ENCODE data around the gene ABCG2.

ABCG2 gene

DNA sequence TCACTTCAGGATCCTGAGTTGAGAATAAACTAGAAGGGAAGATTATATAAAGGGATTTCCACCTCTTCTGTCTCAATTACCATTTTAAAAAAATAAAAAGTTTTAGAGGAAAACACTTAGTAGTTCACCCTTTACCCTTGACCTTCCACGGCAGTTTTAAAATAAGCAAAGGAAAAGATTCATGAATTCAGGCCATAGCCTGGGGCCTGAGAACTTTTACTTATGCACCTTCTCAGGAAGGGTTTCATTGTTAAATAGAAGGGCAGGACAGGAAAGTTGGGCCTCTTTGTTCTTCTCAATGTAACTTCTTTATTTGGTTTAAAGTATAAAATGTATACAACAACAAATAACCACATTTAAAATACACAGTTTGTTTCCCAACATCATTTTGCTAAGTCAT lies 96.1 kb downstream of the ABCG2 start:
- DNase-seq = no peak

- no peak for DNase-seq
These were observed 98.0 kb downstream of the ABCG2 start for GRCh38 chr4:88060431-88060830.

GRCh38 chr4:88059766-88060165 lies 98.7 kb downstream of the ABCG2 start:
- no peak for DNase-seq

DNA sequence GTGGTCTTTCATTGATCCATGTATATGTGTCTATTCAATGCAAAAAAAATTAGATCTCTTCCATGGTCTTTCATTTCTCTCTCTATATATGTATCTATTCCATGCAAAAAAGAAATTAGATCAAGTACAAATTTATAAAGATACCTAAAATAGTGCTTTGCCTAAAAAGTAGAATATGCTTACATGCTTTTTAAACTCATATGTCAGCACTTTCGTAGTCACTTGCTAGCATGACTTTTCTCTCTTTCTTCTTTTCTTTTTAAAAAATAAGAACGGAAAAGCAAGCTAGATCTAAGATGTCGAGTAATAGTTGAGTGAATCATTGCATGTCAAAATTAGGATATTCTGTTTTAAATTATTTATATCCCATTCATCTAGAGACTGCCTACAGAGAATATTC lies 100.1 kb downstream of the ABCG2 start:
- no peak for DNase-seq

- no peak for DNase-seq
These were observed 103.5 kb downstream of the ABCG2 start for GRCh38 chr4:88054901-88055300.

DNA sequence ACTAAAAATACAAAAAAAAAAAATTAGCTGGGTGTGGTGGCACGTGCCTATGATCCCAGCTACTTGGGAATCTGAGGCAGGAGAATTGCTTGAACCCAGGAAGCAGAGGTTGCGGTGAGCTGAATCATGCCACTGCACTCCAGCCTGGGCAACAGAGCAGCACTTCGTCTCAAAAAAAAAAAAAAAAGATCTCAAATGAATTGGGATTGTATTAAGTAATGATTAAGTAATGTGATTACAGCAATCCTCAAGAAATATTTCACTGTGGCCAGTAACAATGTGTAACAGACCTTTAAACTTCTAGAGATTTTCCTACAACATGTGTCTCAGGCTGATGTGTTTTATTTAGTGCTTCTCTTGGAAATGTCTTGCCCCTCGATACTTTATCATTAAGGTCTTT lies 104.2 kb downstream of the ABCG2 start:
- DNase-seq = no peak

DNA sequence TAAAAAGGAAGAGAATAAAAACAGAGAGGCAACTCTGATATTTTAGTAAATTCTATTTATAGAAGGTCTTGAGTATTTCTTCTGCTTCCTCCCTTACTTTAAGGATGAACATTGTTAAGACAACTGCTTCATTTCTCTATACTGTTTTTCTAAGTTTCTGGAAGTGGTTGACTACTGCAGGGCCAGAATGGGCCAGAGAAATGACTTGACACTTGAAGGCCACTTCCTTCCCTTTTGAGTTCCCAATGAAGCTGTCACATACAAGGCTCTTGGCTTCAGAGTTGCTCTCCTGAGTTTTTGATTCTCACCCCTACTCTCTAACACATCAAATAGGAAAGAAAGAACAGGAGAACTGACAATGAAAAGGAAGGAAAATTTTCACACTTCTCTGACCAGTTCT lies 113.4 kb downstream of the ABCG2 start:
- DNase-seq = no peak

GRCh38 chr4:88043586-88044340 lies 114.7 kb downstream of the ABCG2 start:
- no peak for DNase-seq

DNA sequence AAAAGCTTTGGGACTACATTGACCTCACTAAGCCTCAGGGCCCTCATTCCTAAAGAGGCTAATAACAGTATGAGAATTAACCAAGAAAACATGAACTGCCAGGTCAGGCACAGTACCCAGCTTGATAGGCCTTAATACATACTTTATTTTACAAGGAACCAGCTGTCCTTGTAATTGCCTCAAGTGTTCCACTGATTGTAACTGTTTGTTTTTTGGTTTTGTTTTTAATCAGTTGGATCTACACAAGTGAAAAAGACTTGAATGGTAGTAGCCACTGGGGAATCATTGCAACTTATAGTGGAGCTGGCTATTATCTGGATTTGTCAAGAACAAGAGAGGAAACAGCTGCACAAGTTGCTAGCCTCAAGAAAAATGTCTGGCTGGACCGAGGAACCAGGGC lies 115.4 kb downstream of the ABCG2 start:
- DNase-seq = no peak

DNA sequence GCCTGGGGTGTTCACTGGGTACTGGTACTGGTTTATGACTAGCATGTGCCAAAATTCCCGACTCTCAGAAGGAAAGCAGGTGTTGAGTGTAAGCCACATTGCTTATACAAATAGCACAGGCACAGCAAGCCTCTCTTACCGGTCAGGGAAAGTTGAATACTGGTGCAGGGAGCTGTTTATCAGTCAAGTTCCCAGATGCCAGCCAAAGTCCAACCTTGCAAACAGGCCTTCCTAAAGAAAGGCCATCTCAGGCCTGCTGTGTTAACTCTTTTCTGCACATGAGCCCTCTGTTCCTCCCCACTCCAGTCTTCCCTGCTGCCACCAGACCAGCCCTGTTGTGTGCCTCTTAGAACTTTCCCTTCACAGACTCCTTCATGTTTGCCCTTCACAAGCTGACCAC lies 116.8 kb downstream of the ABCG2 start:
- DNase-seq = no peak

DNA sequence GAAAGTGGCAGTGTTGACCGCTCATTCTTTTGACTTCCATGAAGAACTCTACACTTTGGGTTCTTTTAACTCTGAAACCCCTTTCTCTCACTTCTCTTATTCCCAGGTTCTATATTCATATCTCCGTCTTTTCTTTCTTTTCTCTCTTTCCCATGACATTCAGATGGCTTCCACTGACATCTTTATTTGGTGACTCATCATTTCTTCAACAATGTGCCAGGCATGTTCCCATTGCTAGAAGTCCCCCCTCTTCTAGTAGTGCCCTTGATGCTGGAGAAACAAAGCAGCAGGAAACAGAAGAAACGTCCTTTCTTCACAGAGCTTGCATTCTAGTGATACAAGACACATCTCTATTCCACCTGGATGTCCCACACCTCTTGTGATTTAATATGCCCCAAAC lies 117.7 kb downstream of the ABCG2 start:
- DNase-seq = no peak
